Glomerular endothelial cell (primary cell): ENCODE measurements around the gene SSRP1. TPM values are rescaled to one million over a fixed set of nuclear protein-coding genes. Genes with fewer than 3 reads are reported as not detected.

Experiments used
- DNase-seq: peaks from one replicate; pipeline ENCODE4 v3.0.0-alpha.2; 2011; ENCODE audit warnings: low read depth, low spot score; ENCODE audit errors: extremely low read depth
- total RNA-seq: library from RNA; depleted of rRNA; stranded (reverse); fragments of >200 nt; gene quantifications from 2 replicates; pipeline ENCODE4 v1.2.3, GENCODE V29; 2015

SSRP1 gene
- total RNA-seq, 1 donor from 2014 or later = 95.7 TPM

DNA sequence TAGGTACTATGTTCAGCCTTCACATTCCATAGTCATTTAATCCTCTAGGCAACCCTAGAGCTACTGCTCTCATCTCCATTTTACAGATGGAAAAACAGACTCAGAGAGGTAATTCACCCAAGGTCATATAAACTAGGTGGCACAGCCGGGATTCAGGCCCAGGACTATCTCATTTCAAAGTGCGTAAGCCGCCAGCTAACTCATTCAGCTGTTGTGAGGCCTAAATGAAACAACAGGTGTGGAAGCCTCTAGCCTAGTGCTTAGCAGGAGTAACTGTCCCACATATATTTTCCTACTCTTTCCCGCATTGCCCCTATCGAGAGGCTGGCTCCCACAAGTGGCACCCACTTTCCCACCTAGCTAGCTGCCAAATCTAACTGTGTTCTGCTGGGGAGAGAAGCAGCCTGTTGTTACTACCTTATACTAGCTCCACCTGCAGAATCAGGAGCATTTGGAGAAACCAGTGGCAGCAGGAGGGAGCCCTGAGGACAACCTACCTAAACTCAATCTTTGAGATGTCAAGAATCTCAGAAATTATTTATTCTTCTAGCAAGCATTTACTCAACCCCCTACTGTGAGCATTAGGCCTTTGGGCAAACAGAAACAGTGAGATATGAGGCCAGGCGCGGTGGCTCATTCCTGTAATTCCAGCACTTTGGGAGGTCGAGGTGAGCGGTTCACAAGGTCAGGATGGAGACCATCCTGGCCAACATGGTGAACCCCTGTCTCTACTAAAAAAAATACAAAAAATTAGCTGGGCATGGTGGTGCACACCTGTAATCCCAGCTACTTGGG is 24.4 kb upstream of the SSRP1 start:
- DNase-seq = no peak

DNA sequence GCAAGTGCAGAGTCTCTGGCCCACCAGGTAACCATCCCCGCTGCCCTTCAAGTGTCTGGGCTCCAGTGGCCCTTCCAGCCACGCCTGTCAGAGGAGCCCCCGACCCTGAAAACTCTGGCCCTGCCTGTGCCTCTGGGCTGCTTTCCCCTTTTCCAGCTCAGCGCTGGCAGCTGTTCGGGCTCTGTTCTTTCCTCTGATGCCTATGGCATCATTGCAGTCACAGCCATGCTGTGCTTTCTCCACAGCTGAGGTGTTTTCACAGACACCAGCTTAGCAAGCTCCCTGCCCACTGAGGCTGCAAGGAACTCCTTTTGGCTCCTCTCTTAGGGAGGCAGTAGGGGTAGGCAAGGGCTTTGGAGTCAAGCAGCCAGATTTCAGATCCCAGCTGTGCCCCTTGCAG is 23.7 kb upstream of the SSRP1 start:
- no peak for DNase-seq

GRCh38 chr11:57358991-57359390 is 23.3 kb upstream of the SSRP1 start:
- no peak for DNase-seq

DNA sequence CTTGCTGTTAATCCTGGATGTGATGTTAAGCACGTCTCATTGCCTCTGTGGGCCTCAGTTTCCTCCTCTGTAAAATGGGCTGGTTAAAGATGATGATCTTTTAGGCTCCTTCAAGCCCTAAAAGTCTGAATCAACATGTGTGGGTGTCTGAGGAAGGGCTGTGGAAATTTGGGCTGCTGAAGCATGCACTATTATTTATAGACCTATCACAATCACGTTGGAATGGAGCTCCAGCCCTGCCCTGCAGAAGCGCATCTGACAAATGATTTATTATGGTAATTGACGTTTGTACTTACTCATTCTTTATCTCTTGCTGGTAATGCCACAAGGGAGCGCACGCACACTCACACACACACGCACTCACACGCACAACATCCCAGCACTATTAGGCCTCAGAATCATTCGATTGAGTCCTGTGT is 22.9 kb upstream of the SSRP1 start:
- no peak for DNase-seq

DNA sequence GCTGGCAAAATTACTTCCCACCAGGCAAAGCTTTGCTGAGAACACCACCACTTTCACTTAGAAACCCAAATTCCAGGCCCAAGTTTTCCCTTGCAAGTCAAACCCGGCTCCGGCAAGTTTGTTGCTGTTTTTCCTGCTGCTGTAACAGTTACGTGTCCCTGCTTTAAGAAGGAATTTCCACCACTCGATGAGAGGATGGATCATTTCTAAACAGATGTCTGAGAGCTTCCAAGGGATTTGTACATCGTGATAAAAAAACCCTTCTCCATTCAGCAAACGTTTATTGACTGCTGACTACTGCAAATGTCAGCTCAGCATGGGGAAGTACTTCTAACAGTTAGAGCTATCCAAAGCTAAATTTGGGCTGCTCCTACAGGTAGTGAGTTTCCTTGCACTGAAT is 22.2 kb upstream of the SSRP1 start:
- no peak for DNase-seq

DNA sequence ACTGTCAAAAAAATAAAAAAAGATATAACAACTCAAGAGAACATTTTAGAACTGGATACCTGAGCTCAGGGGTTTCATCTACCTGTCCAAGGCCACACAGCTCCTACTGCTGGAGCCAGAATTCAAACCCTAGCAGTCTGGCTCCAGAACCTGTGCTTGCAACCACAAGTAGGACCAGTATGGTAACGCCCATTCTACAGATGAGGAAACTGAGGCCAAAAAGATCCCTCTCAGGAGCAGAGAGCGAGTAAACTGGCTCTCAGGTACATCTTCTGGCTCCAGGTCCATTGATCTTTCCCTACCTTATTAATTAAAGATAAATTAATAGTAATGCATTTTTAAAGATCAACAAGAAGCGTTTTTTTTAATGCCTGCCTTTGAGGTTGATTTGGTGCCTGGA is 21.6 kb upstream of the SSRP1 start:
- no peak for DNase-seq

- no peak for DNase-seq
Measured at GRCh38 chr11:57356268-57356667, 20.6 kb upstream of the SSRP1 start.

- no peak for DNase-seq
Measured at GRCh38 chr11:57354699-57355098, 19.0 kb upstream of the SSRP1 start.

GRCh38 chr11:57353852-57354251 is 18.2 kb upstream of the SSRP1 start:
- DNase-seq = no peak

- no peak for DNase-seq
Measured at GRCh38 chr11:57353446-57353845, 17.8 kb upstream of the SSRP1 start.

GRCh38 chr11:57353036-57353435 is 17.3 kb upstream of the SSRP1 start:
- no peak for DNase-seq

GRCh38 chr11:57349491-57350274 is 14.0 kb upstream of the SSRP1 start:
- no peak for DNase-seq

DNA sequence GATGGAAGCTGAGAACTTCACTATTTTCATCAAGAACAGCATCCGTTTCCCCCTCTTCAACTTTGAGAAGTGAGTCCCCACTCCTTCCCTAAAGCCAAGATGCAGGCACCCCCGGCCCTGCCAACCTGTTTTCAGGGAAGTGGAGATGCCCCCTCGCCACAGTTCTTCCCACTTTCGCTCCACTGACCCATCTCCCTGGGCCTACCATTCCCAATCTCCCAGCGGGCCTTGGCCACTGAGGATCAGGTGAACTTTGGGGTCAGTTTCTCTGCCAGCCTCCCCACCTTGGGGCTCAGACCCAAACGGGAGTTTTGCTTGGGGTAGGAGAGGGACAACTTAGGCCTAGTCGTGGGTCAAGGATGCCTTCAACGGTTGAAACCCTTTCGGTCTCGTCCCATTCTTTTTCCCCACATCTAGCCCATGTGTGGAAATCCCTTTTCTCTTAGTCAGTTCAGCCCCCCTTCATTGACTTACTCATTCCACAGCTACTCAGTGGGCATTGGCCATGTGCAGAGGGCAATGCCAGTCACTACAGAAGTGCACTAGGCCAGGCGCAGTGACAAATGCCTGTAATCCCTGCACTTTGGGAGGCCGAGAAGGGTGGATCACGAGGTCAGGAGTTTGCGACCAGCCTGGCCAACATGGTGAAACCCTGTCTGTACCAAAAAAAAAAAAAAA is 13.1 kb upstream of the SSRP1 start:
- DNase-seq = no peak

DNA sequence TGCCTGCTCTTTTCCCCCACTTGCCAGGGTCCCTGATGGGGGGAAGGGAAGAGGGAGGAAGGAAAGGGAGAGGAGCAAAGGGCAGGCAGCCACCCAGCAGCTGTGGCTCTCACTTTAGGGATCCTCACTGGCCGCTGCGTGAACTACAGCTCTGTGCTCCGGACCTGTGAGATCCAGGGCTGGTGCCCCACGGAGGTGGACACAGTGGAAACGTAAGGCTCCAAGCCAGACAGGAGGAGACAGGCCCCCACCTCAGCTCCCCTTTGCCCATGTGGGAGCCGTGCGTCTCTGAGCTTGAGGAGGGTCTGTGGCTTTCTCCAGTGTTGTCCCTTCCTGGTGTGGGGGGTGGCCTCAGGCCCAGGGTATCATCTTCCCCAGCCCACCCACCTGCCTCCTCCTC is 12.4 kb upstream of the SSRP1 start:
- DNase-seq = no peak

- DNase-seq = no peak
Measured at GRCh38 chr11:57347336-57347735, 11.6 kb upstream of the SSRP1 start.

GRCh38 chr11:57345555-57346211 is 10.0 kb upstream of the SSRP1 start:
- DNase-seq = no peak

DNA sequence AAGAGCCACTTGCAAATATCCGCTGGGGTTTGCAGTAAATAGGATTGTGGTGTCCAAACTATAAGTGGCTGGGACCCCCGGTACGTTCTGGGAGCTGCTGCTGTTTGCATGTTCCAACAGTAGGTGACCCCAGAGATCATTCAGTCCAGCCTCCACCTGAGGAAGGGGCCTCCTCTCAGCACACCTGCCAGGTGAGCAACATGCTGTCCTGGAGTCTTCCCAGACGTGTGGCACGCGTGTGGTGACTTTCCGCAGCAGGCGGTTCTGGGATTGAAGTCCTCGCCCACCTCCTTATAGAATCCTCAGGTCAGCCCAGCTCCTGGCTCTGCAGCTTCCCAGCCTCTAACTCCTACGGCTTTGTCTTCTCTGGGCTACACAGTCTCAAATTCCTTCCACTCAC is 9.1 kb upstream of the SSRP1 start:
- no peak for DNase-seq

DNA sequence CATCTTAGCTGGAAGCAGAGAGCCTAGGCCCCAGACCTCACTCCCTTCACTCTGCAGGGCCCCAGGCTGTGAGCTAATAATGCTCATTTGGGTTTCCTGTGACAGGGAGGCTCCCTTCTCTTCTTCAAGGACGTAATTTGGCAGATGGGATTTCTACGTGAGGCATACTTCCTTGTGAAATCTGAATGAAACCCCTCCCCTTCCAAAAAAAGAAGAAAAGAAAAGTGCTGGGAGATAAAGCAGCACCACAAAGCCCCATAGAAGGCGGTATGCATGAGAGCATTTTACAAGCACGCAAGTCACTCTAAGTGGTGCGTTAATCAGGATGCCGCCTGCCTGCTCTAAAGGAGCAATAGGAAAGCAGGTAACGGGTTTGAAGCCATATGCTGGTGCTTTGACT is 8.1 kb upstream of the SSRP1 start:
- no peak for DNase-seq

DNA sequence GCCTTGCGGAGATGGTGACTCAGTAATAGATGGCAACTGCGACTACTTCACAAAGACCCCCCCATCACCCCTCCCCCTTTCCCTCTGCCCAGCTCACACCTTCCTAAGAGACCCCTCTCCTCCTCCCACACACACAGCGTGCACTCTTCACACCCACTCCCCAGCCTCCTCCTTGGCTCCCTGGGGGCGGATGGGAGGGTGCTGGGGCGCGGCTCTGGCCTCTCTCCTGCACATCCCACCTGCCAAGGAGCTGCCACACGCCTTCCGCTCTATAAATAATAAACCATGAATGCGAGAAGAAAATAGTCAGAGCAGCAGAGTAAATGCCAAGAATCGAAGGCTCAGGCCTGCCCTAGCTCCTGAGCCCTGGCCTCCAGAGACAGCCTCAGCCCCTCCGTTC is 7.0 kb upstream of the SSRP1 start:
- no peak for DNase-seq

GRCh38 chr11:57341250-57341808 is 5.6 kb upstream of the SSRP1 start:
- DNase-seq = no peak
